Measurements from ENCODE around the gene CYTIP. TPM values are rescaled to one million over a fixed set of nuclear protein-coding genes. Genes with fewer than 3 reads are reported as not detected.

Gene CYTIP
- total RNA-seq, 1 donor from 2014 or later, result not detected

GRCh38 chr2:157443090-157443489 lies 799 bp downstream of the CYTIP start:
- Mint-ChIP-seq H3K36me3 (no peaks in the 10 kb centered on the region), H3K9me3 (no peaks in the 10 kb centered on the region), H3K27me3 (ENCODE audit: low read depth) (peaks cover 10% of the 10 kb centered on the region), H3K4me1 (peaks cover 7% of the 10 kb centered on the region), H3K4me3 (no peak overlapping the region), H3K27ac (no peak overlapping the region)
- no peak for DNase-seq (ENCODE audit: low spot score in 2 of 2, unreplicated experiment in 2 of 2)
- TF ChIP-seq CTCF (IDR thresholded peaks at IDR 0.05; ENCODE audit: unreplicated experiment), result no peak

DNA sequence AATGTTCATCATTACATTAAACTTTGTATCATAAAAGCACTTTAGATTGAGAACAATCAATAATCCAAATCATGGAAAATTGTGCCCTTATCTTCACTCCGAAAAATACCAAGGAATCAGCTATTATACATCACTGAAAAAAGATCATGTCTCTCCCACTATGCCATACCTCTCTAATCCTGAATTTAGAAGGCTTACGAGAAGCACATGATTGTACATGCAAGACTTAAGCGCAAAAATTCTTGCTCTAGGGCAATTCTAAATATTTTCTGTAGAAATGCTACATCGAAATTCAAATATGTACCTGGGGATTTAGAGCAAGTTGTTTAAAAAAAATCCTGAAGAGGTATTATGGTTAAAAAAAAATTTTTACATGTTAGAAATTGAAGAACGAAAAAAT lies 1.3 kb downstream of the CYTIP start:
- H3K9me3 Mint-ChIP-seq, result no peaks in the 10 kb centered on the region
- no peaks in the 10 kb centered on the region for H3K36me3 Mint-ChIP-seq
- DNase-seq (ENCODE audit: low spot score in 2 of 2, unreplicated experiment in 2 of 2), result no peak
- no peak for TF ChIP-seq CTCF (IDR thresholded peaks at IDR 0.05; ENCODE audit: unreplicated experiment)
- H3K27me3 Mint-ChIP-seq (ENCODE audit: low read depth), result peaks cover 7% of the 10 kb centered on the region
- no peak overlapping the region for H3K4me3 Mint-ChIP-seq
- no peak overlapping the region for H3K27ac Mint-ChIP-seq
- H3K4me1 Mint-ChIP-seq, result peaks cover 7% of the 10 kb centered on the region

GRCh38 chr2:157442191-157442590 lies 1.7 kb downstream of the CYTIP start:
- no peaks in the 10 kb centered on the region for H3K9me3 Mint-ChIP-seq
- peaks cover 6% of the 10 kb centered on the region for H3K27me3 Mint-ChIP-seq (ENCODE audit: low read depth)
- no peak for DNase-seq (ENCODE audit: low spot score in 2 of 2, unreplicated experiment in 2 of 2)
- H3K4me3 Mint-ChIP-seq, result no peak overlapping the region
- no peaks in the 10 kb centered on the region for H3K36me3 Mint-ChIP-seq
- no peak overlapping the region for H3K27ac Mint-ChIP-seq
- peaks cover 7% of the 10 kb centered on the region for H3K4me1 Mint-ChIP-seq
- TF ChIP-seq CTCF (IDR thresholded peaks at IDR 0.05; ENCODE audit: unreplicated experiment), result no peak

DNA sequence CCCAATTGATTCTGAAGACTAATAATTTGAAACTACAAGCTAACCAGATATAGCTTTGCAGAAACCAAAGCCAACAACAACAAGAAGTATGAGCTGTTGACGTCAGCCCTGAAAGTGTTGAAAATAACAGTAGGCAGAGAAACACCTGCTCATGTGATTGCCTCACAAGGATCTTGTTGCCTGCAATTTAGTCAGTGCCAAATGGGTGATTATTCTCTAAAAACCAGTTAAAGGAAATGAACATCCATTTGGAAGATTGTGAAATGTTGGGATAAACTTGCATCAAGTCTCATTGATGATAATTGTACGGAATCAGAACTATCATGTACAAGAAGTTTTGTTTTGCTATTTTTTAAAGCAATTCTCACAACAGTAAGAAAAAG lies 2.8 kb downstream of the CYTIP start:
- Mint-ChIP-seq H3K4me1 (peaks cover 7% of the 10 kb centered on the region), H3K27me3 (ENCODE audit: low read depth) (peaks cover 6% of the 10 kb centered on the region), H3K9me3 (no peaks in the 10 kb centered on the region), H3K27ac (no peak overlapping the region), H3K4me3 (no peak overlapping the region), H3K36me3 (no peaks in the 10 kb centered on the region)
- no peak for TF ChIP-seq CTCF (IDR thresholded peaks at IDR 0.05; ENCODE audit: unreplicated experiment)
- DNase-seq (ENCODE audit: low spot score in 2 of 2, unreplicated experiment in 2 of 2), result no peak

GRCh38 chr2:157440404-157441071 lies 3.4 kb downstream of the CYTIP start:
- Mint-ChIP-seq H3K4me1 (peaks cover 7% of the 10 kb centered on the region), H3K27me3 (ENCODE audit: low read depth) (peaks cover 6% of the 10 kb centered on the region), H3K4me3 (no peak overlapping the region), H3K9me3 (no peaks in the 10 kb centered on the region), H3K36me3 (no peaks in the 10 kb centered on the region), H3K27ac (no peak overlapping the region)
- DNase-seq (ENCODE audit: low spot score in 2 of 2, unreplicated experiment in 2 of 2), result no peak
- no peak for TF ChIP-seq CTCF (IDR thresholded peaks at IDR 0.05; ENCODE audit: unreplicated experiment)

DNA sequence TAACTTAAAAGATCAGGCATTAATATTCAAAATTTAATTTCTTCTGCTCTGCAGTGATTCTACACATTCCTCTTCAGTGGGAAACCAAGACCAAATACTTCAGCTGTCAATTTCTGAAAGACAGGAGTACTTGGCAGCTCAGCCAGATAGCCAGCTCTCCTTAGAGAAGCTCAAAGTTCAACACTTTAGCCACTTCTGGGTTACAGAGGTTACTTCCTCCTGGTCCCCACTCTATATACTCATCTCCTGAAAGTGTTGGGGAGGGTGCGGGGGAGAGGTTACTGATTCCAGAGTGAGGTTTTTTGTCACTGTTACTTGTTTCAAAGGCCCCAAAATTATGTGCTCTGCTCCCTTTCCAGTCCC lies 4.1 kb downstream of the CYTIP start:
- Mint-ChIP-seq H3K9me3 (no peaks in the 10 kb centered on the region), H3K4me1 (peaks cover 11% of the 10 kb centered on the region), H3K27me3 (ENCODE audit: low read depth) (peaks cover 6% of the 10 kb centered on the region), H3K4me3 (no peak overlapping the region), H3K27ac (no peak overlapping the region), H3K36me3 (no peaks in the 10 kb centered on the region)
- no peak for TF ChIP-seq CTCF (IDR thresholded peaks at IDR 0.05; ENCODE audit: unreplicated experiment)
- DNase-seq (ENCODE audit: low spot score in 2 of 2, unreplicated experiment in 2 of 2), result no peak

Measured in mesothelial cell of epicardium (in vitro differentiated cells).